ENCODE data around the gene IVNS1ABP. TPM values are rescaled to one million over a fixed set of nuclear protein-coding genes. Genes with fewer than 3 reads are reported as not detected.

IVNS1ABP gene
- total RNA-seq, 1 experiment from 2014 or later = 57.9 TPM

GRCh38 chr1:185325413-185325812 lies 8.4 kb upstream of the IVNS1ABP start:
- intact Hi-C loops (cut with micrococcal nuclease) = no loop called here
- Histone ChIP-seq H3K27ac (ENCODE audit: low read depth, low read length) (no peak overlapping the region), H3K27me3 (ENCODE audit: insufficient read depth, low read length) (no peaks in the 10 kb centered on the region), H3K4me3 (replicated peaks in 1 of 2; ENCODE audit: low read depth in 1 of 2, low read length in 2 of 2) (no peak overlapping the region), H3K4me2 (ENCODE audit: low read length) (no peak overlapping the region), H3K36me3 (ENCODE audit: control insufficient read depth in 1 of 2, insufficient read depth in 2 of 2, low read length in 2 of 2) (no peaks in the 10 kb centered on the region), H3K4me1 (ENCODE audit: control insufficient read depth in 1 of 2, insufficient read depth in 2 of 2, low read length in 2 of 2) (no peaks in the 10 kb centered on the region), H4K20me1 (ENCODE audit: insufficient read depth) (no peaks in the 10 kb centered on the region), H3K9me3 (ENCODE audit: control insufficient read depth in 1 of 2, insufficient read depth in 1 of 2, low read depth in 1 of 2, low read length in 2 of 2) (no peaks in the 10 kb centered on the region), H3K79me2 (ENCODE audit: insufficient read depth, low read length) (no peaks in the 10 kb centered on the region), H3K9me2 (ENCODE audit: insufficient read depth) (no peaks in the 10 kb centered on the region), H2AFZ (ENCODE audit: low read depth, low read length, poor library complexity, severe bottlenecking) (no peak overlapping the region), H3K9ac (ENCODE audit: low read length) (no peak overlapping the region)
- DNase-seq (ENCODE audit: low read depth, low spot score) = no peak
- ChIA-PET RAD21 (ENCODE audit: low non-redundant PET in 1 of 2, low total read pairs in 2 of 2, uncharacterized antibody in 2 of 2, unreplicated experiment in 2 of 2) (no interaction called here), CTCF (no interaction called here), POLR2A (no interaction called here)
- no peak for TF ChIP-seq MAX (IDR thresholded peaks at IDR 0.05)
- TF ChIP-seq SIN3A (IDR thresholded peaks at IDR 0.05; ENCODE audit: low read depth) = no peak
- no peak for TF ChIP-seq RAD21 (IDR thresholded peaks at IDR 0.05; ENCODE audit: low read depth)
- TF ChIP-seq POLR2AphosphoS5 (IDR thresholded peaks at IDR 0.05; ENCODE audit: low read depth, low read length) = no peak
- TF ChIP-seq ZFX (IDR thresholded peaks at IDR 0.05) = no peak
- TF ChIP-seq REST (IDR thresholded peaks at IDR 0.05; ENCODE audit: low read depth) = no peak
- no peak for TF ChIP-seq ATF3 (IDR thresholded peaks at IDR 0.05)
- TF ChIP-seq ZBTB33 (IDR thresholded peaks at IDR 0.05; ENCODE audit: extremely low read depth, insufficient replicate concordance, low read length) = no peak
- no peak for TF ChIP-seq SRF (IDR thresholded peaks at IDR 0.05; ENCODE audit: low read depth)
- no TSS peak for BruUV-seq (replicated peaks)
- no peak for ATAC-seq

Measured in HCT116 (cell line).